ENCODE measurements around the gene FTO.

The FTO gene

DNA sequence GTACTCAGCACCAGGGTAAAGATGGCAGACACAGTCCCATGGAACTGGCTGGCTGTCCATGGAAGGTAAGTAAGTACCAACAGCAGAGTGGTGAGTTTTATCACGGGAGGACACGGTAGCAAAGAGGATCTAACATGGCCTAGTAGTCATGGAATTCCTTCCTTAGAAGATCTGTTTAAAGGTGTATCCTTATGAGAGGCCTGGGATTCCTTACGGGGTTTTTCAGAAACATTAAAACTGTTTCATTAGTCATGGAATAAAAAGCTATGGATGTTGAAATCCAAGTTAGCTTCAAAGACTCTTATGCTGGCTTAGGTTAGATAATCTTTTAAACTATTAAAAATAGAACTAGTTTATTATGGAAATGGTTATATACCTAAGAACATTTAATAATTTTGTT is 7.4 kb downstream of the FTO start:
- no peak for DNase-seq (ENCODE audit: low spot score)

DNA sequence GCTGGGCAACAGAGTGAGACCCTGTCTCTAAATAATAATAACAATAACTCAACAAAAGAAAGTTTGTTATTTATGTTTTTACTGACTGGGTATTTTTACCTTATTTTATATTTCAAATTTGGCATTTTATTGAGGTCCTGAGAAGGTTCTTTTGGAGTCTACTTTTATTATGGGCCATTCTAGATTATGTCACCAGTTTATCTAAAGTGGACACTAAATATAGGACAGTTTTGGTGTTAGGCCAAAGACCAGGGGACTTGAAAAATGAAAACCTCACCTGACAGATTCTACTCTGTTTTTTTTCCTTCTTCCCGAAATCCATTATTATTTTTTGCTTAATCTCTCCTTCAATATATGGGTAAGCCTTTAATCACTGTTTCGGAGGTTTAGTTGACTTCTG is 8.1 kb downstream of the FTO start:
- DNase-seq (ENCODE audit: low spot score), result no peak

DNA sequence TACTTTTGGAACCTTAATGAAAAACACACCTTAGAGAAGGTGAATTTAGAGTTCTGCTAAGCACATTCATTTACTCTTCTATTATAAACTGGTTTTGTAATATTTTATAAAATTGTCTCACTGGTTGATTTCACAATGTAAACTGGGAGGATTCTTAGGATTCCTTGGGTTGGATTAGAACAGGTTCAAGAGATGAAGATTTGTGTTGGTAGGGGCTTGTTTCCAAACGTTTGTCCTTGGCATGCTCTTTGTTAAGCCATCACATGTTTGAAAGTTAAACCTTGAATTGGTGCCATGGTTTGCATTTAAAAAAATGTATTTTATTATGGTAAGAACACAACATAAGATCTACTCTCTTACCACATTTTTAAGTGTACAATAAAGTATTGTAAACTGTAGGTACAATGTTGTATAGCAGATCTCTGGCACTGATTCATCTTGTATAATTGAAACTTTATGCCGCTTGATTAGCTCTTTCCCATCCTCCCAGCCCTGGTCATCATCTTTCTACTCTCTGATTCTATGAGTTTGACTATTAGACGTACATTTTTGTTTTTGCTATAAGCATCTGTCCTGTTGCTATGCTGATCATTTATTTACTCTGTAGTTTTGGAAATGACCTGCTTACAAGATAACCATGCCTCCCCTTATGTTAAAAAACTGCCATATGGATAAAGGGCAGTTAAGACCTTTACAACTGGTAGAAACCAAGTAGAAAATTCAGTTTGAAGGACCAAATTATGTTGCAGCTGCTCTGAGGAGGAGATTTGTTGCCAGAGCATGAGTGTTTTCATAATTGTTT is 9.6 kb downstream of the FTO start:
- no peak for DNase-seq (ENCODE audit: low spot score)

DNA sequence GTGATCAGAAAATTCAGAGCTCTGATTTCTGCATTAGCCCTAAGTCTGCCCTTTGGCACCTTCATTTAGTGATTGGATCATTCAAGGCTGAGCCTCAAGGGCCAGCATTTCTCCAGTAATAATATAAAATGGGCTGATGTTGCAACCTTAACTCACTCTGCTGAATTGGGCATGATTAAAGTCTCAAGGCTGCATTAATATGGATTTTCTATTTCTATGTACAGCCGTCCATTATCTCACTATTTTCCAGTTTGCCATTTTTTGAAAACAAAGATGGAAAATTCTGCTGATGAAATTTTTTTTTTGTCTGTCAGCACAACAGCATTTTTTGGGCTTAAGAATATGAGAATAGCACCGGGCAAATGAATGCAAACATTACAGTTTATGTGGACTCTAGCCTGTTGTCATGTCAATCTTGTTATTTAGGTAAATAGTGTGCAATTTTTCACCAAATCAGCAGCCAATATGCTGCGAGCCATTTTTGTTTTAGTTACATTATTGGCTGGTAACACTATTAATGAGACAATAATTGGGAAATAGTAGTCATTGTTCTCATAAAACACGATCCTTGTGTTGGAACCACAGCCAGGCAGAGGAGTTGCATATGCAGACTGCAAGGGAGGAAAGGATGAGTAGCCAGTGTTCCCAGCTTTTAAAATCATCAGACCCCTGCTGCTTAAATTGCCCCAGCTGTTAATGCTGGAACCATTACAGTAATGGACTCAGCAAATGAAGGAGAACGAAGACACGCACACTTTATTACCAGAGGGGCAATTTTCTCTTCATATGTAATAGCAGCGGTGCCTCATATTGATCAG is 10.5 kb downstream of the FTO start:
- DNase-seq (ENCODE audit: low spot score), result no peak

DNA sequence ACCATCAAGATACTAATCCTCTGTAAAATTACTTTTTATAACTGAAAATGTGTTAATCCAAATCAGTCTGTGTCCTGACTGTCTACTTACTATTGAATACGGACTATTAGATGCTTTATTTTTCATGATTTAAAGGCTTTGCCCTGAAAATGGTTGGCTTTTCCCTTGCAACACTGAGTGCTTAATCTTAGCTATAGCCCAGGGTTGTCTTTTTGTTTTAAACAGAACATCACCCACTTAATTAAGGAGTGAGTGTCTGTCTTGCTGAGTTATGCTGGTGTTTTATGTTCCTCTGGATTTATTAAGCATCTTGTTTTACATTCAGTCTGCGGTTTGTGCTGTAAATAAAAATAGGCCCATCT is 11.0 kb downstream of the FTO start:
- no peak for DNase-seq (ENCODE audit: low spot score)

DNA sequence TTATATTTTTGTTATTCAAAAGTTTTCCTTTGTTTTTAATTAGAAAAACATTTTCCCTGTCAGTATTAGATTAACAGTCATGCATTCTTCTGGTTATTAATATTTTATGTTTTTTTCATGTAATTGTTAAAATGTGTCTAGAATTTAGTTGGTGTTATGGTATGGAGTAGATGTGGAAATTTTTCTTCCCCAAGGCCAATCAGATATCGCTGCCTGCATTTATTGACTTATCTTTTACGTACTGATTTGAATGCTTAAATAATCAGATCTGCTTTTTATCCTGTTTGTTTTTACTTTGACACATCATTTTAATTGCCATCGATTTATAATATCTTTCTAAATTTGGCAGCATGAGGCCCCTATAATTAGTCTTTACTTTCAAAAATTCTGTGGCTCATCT is 13.6 kb downstream of the FTO start:
- DNase-seq (ENCODE audit: low spot score), result no peak

DNA sequence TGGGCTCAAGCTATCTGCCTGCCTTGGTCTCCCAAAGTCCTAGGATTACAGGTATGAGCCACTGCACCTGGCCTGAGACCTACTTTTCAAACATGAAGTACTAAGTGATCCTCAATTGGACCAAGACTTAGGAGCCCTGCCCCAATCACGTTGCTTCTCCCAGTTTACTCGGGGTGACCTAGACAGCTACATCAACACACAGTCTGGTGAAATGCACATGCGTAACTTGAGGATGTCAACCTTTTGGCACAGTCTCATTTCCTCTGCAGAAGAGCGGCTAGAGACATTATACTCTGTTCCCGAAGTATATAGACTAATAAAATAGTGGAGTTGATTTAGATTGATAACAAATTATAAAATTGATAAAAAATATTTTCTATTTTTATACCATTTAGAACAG is 17.1 kb downstream of the FTO start:
- DNase-seq (ENCODE audit: low spot score), result no peak

DNA sequence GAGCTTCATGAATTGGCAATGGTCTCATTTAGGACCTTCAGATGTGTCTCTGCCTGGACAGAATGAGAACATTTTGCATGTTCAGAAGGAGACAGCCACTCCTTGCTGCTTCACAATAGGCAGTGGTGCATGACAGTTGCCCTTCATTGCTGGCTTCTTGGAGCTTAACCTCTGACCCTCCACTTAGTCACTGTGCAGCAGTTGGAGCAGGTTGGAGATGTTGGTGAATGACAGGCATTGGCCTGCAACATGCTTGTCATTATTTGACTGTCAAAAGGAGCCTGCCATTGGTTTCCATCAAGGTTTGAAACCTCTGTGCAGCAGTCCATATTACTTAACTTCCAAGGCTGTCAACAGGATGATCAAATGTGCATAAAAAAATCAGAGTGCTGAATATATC is 22.7 kb downstream of the FTO start:
- no peak for DNase-seq (ENCODE audit: low spot score)

DNA sequence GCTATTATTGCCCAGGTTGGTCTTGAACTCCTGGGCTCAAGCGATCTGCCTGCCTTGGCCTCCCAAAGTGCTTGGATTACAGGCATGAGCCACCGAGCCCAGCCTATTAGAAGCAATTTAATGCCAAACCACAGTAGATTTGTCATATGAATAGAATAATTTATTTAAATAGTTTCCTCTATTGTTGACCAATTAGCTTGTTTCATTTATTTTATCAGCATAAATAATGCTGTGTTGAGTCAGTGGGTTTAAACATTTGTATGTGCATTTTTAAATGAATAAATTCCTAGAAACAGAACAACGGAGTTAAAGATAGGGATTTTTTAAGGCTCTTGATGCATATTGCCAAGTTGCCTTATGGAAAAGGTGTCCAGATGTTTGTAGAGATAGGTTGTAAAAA is 26.7 kb downstream of the FTO start:
- no peak for DNase-seq (ENCODE audit: low spot score)

DNA sequence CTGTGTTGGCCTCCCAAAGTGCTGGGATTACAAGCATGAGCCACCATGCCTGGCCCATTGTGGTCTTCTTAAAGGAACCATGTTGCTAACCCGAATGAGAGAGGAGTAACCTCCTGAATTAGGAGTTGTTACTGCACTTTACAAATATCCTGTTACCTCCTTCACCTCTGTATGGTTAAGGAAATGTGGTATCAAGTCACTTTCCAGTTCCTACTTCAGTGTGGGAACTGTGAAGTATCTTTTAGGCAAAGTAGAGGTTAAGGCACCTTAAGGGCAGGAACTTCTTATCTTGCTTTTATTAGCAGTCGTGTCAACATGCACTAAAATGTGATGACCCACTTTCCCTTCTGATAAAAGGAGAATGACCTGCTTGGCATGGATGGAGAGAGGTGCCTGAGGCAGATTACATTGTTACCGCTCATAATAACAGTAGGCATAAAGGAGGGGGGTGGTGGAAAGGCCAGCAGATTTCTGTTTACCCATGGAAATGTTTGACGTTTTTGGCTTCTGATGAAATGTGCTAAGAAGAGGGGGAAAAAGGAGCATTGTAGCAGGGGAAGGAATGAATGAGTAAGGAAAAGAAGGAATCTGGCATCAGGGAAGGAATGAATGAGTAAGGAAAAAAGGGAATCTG is 28.5 kb downstream of the FTO start:
- no peak for DNase-seq (ENCODE audit: low spot score)

DNA sequence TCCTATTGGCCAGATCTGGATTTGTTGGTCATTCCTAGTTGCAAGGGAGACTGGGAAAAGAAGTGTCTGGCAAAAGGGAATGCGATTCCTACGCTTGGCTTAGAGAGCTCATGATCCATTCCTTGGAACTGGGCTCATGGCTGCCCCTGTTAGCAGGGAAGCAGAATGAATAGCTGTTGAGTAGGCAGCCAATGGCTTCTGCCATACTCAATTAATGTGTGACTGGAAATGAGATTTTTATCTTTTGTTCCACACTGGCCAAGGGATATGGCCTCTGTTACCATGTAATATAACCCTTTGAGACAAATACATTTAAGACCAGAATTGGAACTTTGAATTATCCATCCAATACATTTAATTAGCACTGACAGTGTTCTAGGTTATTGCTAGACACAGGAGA is 31.0 kb downstream of the FTO start:
- DNase-seq (ENCODE audit: low spot score), result no peak

DNA sequence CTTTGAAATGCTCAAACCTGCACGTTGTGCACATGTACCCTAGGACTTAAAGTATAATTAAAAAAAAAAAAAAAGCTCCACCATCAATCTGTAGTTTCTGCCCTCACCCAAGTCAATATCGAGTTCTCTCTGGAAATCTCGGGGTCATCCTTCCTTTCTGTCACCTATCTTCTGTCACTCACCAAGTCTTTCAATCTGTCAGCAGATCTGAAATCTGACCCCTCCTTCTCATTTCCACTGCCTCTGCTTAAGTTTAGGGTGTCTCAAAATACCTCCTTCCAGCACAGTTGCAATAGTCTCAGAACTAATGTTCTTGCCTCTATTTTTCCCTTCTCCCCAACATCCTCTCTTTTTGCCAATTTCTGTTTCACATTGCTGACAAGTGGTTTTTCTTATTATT is 32.3 kb downstream of the FTO start:
- no peak for DNase-seq (ENCODE audit: low spot score)

DNA sequence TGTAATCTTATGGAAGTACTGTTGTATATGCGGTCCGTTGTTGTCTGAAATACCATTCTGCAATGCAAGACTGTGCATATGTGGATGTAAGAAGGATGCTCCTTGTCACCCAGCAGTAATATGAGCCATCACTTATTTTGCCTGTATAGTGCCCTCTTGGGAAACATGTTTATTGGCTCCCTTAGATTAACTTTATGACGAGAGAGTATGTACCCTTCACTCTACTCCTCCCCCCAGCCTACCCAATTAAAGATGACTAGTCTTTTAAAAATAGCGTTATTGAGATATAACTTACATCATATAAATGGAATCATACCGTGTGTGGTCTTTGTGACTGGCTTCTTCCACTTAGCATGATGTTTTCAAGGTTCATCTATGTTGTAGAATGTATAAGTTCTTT is 33.6 kb downstream of the FTO start:
- DNase-seq (ENCODE audit: low spot score), result no peak

DNA sequence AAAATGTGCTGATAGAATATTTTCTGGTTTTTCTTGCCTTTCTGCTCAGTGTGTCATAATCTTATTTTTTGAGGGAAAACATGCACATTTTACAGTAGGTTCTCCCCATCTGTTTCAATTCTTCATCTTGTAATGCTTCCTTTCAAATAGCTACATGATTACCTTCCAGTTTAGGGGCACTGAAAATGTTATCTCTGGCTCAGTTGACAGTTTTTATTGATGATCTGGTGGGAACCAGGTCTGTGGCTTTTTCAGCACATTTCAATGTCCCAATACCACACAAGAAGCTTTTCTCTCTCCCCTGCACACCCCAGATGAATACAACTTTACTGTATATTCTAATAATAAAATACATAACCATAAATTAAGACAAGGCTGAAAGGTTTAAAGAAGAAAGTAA is 36.5 kb downstream of the FTO start:
- DNase-seq (ENCODE audit: low spot score), result no peak

DNA sequence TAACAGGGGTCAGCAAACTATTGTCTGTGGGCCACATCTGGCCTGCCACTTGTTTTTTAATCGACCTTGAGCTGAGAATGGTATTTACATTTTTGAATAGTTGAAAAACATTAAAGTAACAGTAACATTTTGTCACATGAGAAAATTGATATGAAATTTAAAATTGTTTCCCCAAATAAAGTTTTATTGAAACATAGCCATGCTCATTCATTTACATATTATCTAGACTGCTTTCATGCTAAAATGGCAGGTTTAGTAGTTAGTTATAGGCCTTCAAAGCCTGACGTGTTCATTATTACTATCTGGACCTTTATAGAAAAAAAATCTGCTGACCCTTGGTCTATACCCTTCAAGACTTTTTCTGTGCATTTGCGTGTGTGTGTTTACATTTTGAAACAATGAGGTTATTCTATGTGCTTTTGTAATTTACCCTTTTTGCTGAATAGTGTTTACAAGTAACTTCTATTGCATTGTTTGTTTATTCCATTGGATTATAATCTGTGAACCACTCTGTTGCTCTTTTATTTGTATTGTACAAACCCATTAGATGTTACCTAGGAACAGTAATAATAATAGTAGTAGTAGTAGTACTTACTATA is 37.1 kb downstream of the FTO start:
- DNase-seq (ENCODE audit: low spot score), result no peak

DNA sequence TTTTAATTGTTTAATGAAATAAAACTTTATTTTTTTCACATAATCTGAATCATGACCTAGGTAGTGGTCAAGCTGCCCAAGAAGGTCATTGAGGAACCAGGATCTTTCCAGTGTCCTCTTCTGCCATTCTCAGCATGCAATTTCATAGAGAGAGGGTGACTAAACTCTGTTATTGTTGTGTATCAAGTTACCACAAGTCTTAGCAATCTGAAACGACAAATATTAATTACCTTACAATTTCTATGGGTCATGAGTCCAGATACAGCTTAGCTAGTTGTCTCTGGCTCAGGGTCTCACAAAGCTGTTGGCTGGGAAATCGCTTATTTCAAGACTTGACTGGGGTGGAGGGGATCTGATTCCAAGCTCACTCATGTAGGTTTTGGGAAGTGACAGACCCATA is 37.6 kb downstream of the FTO start:
- no peak for DNase-seq (ENCODE audit: low spot score)

DNA sequence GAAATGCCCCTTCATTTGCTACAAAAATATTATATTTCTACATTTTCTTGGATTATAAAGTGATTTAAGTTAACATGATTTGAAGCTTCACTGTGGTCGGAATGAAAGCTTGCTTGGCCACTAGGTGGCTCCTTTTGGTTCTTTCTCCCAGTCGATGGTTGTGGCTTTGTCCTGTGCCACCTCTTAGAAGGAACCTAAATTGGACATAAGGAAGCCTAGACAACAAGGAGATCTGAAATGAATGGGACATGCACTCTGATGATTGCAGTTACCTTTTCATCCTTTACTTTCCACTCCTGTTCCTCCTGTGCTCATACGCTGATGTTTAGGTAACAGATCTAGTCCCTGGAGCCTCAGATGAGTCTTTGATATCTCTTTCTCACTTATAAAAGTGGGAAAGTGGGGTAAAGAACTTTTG is 39.2 kb downstream of the FTO start:
- DNase-seq (ENCODE audit: low spot score), result no peak

DNA sequence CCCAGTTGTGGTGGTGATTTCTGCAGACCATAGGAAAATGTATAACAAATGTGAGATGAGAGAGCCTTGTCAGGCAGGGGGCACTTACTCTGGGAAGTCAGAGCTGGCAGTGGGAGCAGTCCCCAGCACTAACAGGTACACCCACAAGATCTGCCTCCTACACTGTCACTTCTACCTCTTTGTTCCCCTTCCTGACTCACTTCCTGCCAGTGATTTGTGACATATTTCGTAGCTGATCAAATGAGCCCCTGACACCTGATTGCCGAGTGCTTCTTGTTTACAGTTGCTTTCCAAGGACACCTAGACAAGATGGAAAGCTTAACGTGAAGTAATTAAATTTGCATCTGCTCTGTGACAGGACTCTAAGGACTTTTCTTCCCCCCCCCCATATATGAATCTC is 40.5 kb downstream of the FTO start:
- DNase-seq (ENCODE audit: low spot score), result no peak

DNA sequence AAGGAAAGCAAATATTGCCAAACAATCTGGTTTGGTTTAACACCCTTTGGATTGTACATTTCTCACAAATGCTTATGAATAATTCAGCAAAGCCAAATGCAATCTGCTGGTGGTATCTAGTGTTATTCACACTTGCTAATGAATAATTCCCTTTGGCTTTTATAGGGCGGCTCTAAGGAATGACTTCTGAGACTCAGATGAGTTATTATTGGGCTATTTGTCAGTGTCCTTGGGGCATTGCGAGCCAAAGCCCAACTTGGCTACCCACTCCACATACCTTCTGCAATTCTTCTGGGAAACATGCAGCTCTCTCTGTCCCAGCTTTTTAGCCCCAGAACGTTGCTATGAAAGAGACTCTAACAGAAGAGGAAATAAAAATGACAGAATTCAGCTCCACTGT is 41.1 kb downstream of the FTO start:
- no peak for DNase-seq (ENCODE audit: low spot score)

DNA sequence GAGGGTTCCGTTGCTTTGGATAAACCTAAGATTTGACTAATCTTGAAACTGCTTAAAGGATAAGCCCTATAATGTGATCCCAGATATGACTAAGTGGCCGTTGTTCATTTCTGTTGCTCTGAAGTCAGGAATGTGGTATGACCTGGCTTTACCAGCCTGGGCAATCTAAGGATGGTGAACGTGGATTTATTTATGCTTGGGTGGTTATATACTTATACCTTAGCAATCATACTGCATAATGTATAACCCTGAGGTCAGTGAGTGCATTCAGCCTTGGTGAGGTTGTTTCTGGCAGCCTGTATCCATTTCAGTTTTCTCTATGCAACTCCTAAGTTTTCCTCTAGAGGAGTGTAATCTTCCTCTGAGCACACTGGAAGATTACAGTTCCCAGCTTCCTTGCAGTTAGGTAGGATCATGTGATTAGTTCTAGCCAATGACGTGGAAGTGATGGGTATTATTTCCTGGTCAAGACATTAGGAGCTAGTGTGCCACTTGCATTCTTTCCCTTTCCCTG is 41.9 kb downstream of the FTO start:
- no peak for DNase-seq (ENCODE audit: low spot score)

DNA sequence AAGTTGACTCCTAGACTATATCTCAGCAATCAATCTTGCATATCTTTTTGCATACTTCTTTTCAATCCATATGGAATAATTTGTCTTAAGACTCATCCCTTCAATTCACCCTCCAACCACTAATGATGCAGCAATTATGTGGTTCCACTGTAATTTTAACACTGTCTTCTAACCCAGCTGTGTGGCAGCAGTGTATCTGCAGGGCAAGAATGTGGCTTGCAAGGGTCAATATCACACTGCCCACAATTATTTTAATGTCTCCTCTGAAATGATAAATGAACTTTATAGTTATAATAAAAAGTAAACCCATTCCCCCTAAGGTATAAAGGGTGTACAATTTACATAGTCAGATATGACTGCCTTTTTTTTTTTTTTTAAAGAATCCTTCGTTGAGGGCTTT is 48.6 kb downstream of the FTO start:
- no peak for DNase-seq (ENCODE audit: low spot score)

DNA sequence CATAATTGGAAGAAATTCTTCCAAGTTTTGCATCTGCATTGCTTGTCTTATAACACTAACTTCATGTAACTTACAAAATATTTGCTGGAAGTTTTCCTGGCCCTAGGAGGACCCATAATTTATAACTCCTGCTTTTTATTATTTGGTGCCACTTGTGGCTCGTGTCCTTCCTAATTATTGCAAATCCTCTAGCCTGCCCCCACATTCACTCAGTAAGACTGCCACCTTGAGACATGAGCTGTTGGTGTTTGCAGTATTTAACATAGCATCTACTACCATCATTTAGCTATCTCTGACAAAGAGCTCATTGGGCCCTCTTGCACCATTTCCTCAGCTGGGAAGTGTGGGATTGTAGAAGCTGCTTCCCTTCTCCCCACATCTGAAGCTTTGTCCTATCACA is 49.5 kb downstream of the FTO start:
- DNase-seq (ENCODE audit: low spot score), result no peak
